HG03175 (cell line): ENCODE measurements around the gene UIMC1.
"Not testable (repeated sequence)": the region's sequence is repeated elsewhere in the genome, so short reads cannot be mapped to it uniquely, and the experiment has no call there.

ENCODE experiments used
- ATAC-seq: cut with Tn5 transposase; IDR thresholded peaks from one replicate; pipeline ENCODE4 v1.9.1; 2021; ENCODE audit warnings: mild to moderate bottlenecking, moderate library complexity; ENCODE audit not compliant: unreplicated experiment

The UIMC1 gene

GRCh38 chr5:176873011-176873410 lies 133.6 kb downstream of the UIMC1 start:
- not testable (repeated sequence) for ATAC-seq

- not testable (repeated sequence) for ATAC-seq
These were observed 134.0 kb downstream of the UIMC1 start for GRCh38 chr5:176872586-176872985.

- ATAC-seq: not testable (repeated sequence)
These were observed 135.9 kb downstream of the UIMC1 start for GRCh38 chr5:176870644-176871043.

- ATAC-seq: no peak
These were observed 136.4 kb downstream of the UIMC1 start for GRCh38 chr5:176870110-176870591.

GRCh38 chr5:176869501-176870109 lies 137.0 kb downstream of the UIMC1 start:
- ATAC-seq: no peak

- no peak for ATAC-seq
These were observed 137.8 kb downstream of the UIMC1 start for GRCh38 chr5:176868731-176869130.

GRCh38 chr5:176868126-176868525 lies 138.5 kb downstream of the UIMC1 start:
- no peak for ATAC-seq

- no peak for ATAC-seq
These were observed 139.8 kb downstream of the UIMC1 start for GRCh38 chr5:176866707-176867310.

- no peak for ATAC-seq
These were observed 140.6 kb downstream of the UIMC1 start for GRCh38 chr5:176865964-176866363.

- ATAC-seq: no peak
These were observed 141.8 kb downstream of the UIMC1 start for GRCh38 chr5:176864755-176865154.

GRCh38 chr5:176863765-176864098 lies 142.8 kb downstream of the UIMC1 start:
- no peak for ATAC-seq

GRCh38 chr5:176863041-176863764 lies 143.4 kb downstream of the UIMC1 start:
- no peak for ATAC-seq

GRCh38 chr5:176862330-176862995 lies 144.1 kb downstream of the UIMC1 start:
- no peak for ATAC-seq

GRCh38 chr5:176861276-176861675 lies 145.3 kb downstream of the UIMC1 start:
- no peak for ATAC-seq

- no peak for ATAC-seq
These were observed 146.2 kb downstream of the UIMC1 start for GRCh38 chr5:176860381-176860780.

GRCh38 chr5:176859916-176860315 lies 146.7 kb downstream of the UIMC1 start:
- ATAC-seq: no peak

- ATAC-seq: no peak
These were observed 148.7 kb downstream of the UIMC1 start for GRCh38 chr5:176857894-176858273.

- no peak for ATAC-seq
These were observed 149.2 kb downstream of the UIMC1 start for GRCh38 chr5:176857216-176857893.

- no peak for ATAC-seq
These were observed 149.8 kb downstream of the UIMC1 start for GRCh38 chr5:176856746-176857145.

GRCh38 chr5:176855598-176855997 lies 151.0 kb downstream of the UIMC1 start:
- no peak for ATAC-seq
